ENCODE measurements around the gene RGS3. TPM values are rescaled to one million over a fixed set of nuclear protein-coding genes. Genes with fewer than 3 reads are reported as not detected.

RGS3 gene
- total RNA-seq, 1 donor from 2014 or later = 92.5 TPM

DNA sequence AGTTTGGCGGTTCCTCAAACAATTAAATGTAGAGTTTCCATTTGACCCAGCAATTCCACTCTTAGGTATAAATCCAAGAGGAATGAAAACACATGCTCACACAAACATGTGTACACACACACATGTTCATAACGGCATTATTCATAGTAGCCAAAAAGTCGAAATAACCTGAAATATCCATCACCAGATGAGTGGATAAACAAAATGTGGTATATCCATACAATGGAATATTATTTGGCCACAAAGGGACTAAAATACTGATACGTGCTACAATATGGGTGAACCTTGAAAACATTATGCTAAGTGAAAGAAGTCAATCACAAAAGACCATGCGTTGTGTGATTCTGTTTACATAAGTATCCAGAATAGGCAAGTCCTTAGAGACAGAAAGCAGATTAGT lies 8.7 kb downstream of the RGS3 start:
- H3K27me3 Mint-ChIP-seq (ENCODE audit: low read depth, unreplicated experiment) = peaks cover 23% of the 10 kb centered on the region
- H3K27me3 ChIP-seq (ENCODE audit: insufficient read depth, low read length) = peaks cover 3% of the 10 kb centered on the region
- H3K36me3 ChIP-seq (ENCODE audit: insufficient read depth, low read length) = no peaks in the 10 kb centered on the region
- H3K4me3 Mint-ChIP-seq (ENCODE audit: unreplicated experiment) = no peak overlapping the region
- H3K4me1 Mint-ChIP-seq (ENCODE audit: low read depth, unreplicated experiment) = peaks cover 3% of the 10 kb centered on the region
- H3K27ac Mint-ChIP-seq (ENCODE audit: unreplicated experiment) = no peak overlapping the region
- H3K79me2 ChIP-seq (ENCODE audit: insufficient read depth, low read length) = no peaks in the 10 kb centered on the region
- H3K9me3 ChIP-seq (ENCODE audit: insufficient read depth, low read depth, low read length) = no peaks in the 10 kb centered on the region
- no peak overlapping the region for H2AFZ ChIP-seq (ENCODE audit: low read depth, low read length)
- H3K4me2 ChIP-seq (ENCODE audit: low read length) = no peak overlapping the region
- no peak overlapping the region for H3K4me3 ChIP-seq (ENCODE audit: insufficient read depth, low read depth, low read length)
- H3K9me3 Mint-ChIP-seq (ENCODE audit: unreplicated experiment) = no peaks in the 10 kb centered on the region
- H3K4me1 ChIP-seq (ENCODE audit: insufficient read depth, low read length) = no peaks in the 10 kb centered on the region
- H3K27ac ChIP-seq (ENCODE audit: low read depth, low read length) = no peak overlapping the region
- no peak for TF ChIP-seq CTCF (IDR thresholded peaks at IDR 0.05; ENCODE audit: insufficient read depth, low read depth, low read length)
- no peak for TF ChIP-seq EZH2 (IDR thresholded peaks at IDR 0.05; ENCODE audit: insufficient read depth, low read length)
- no peak for DNase-seq (ENCODE audit: low read depth)
- no peak overlapping the region for H3K9ac ChIP-seq (ENCODE audit: low read length)
- no peaks in the 10 kb centered on the region for H3K36me3 Mint-ChIP-seq (ENCODE audit: low read depth, unreplicated experiment)
- no peaks in the 10 kb centered on the region for H4K20me1 ChIP-seq (ENCODE audit: insufficient read depth, low read length)
- no peak for FAIRE-seq

DNA sequence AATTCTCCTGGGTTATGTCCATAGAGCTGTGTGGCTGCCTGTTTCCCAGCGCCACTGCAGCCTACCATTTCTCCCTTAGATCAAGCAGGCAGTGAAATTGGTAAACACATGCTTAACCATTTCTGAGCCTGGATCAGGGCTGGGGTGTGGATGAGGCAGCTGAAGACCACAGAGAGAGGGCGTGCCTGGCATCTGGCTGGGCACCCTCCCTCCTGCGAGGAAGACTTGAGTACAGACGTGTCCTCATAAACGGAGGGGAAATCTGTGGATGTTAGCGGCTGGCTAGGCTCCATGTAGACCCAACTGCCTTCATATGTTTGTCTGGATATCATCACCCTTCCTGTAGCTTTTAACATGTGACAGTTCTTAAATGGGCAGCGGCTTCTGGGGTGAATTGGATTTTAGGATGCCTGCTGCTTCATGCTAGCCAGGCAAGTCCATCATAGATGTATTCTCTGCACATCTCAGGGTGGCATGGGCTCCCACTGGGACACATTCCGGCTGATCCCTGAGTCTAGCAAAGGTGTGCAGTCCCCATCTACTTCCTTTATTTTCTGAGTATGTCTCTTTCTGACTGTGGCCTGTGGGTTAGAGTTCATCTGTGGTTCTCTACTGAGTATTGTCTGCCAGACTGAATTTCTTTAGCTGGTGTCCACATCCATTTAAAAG lies 11.0 kb downstream of the RGS3 start:
- Histone ChIP-seq H3K27ac (ENCODE audit: low read depth, low read length) (no peak overlapping the region), H3K27me3 (ENCODE audit: insufficient read depth, low read length) (peaks cover 3% of the 10 kb centered on the region), H4K20me1 (ENCODE audit: insufficient read depth, low read length) (no peaks in the 10 kb centered on the region), H3K36me3 (ENCODE audit: insufficient read depth, low read length) (no peaks in the 10 kb centered on the region), H2AFZ (ENCODE audit: low read depth, low read length) (no peak overlapping the region), H3K4me1 (ENCODE audit: insufficient read depth, low read length) (no peaks in the 10 kb centered on the region), H3K4me3 (ENCODE audit: insufficient read depth, low read depth, low read length) (no peak overlapping the region), H3K9ac (ENCODE audit: low read length) (no peak overlapping the region), H3K4me2 (ENCODE audit: low read length) (no peak overlapping the region), H3K9me3 (ENCODE audit: insufficient read depth, low read depth, low read length) (no peaks in the 10 kb centered on the region), H3K79me2 (ENCODE audit: insufficient read depth, low read length) (no peaks in the 10 kb centered on the region)
- H3K27me3 Mint-ChIP-seq (ENCODE audit: low read depth, unreplicated experiment) = peaks cover 37% of the 10 kb centered on the region
- TF ChIP-seq CTCF (IDR thresholded peaks at IDR 0.05; ENCODE audit: insufficient read depth, low read depth, low read length) = no peak
- no peak for TF ChIP-seq EZH2 (IDR thresholded peaks at IDR 0.05; ENCODE audit: insufficient read depth, low read length)
- H3K4me1 Mint-ChIP-seq (ENCODE audit: low read depth, unreplicated experiment) = peaks cover 3% of the 10 kb centered on the region
- DNase-seq (ENCODE audit: low read depth) (no peak), FAIRE-seq (no peak)
- H3K9me3 Mint-ChIP-seq (ENCODE audit: unreplicated experiment) = no peaks in the 10 kb centered on the region
- H3K36me3 Mint-ChIP-seq (ENCODE audit: low read depth, unreplicated experiment) = no peaks in the 10 kb centered on the region
- no peak overlapping the region for H3K4me3 Mint-ChIP-seq (ENCODE audit: unreplicated experiment)
- no peak overlapping the region for H3K27ac Mint-ChIP-seq (ENCODE audit: unreplicated experiment)

- no peaks in the 10 kb centered on the region for H3K9me3 ChIP-seq (ENCODE audit: insufficient read depth, low read depth, low read length)
- no peak overlapping the region for H3K4me3 ChIP-seq (ENCODE audit: insufficient read depth, low read depth, low read length)
- no peak for TF ChIP-seq CTCF (IDR thresholded peaks at IDR 0.05; ENCODE audit: insufficient read depth, low read depth, low read length)
- no peak for TF ChIP-seq EZH2 (IDR thresholded peaks at IDR 0.05; ENCODE audit: insufficient read depth, low read length)
- no peak overlapping the region for H3K27ac ChIP-seq (ENCODE audit: low read depth, low read length)
- no peaks in the 10 kb centered on the region for H3K4me1 ChIP-seq (ENCODE audit: insufficient read depth, low read length)
- FAIRE-seq = no peak
- H3K27me3 ChIP-seq (ENCODE audit: insufficient read depth, low read length) = peaks cover 3% of the 10 kb centered on the region
- H4K20me1 ChIP-seq (ENCODE audit: insufficient read depth, low read length) = no peaks in the 10 kb centered on the region
- H3K36me3 Mint-ChIP-seq (ENCODE audit: low read depth, unreplicated experiment) = no peaks in the 10 kb centered on the region
- H3K9me3 Mint-ChIP-seq (ENCODE audit: unreplicated experiment) = peaks cover 4% of the 10 kb centered on the region
- H3K27me3 Mint-ChIP-seq (ENCODE audit: low read depth, unreplicated experiment) = peaks cover 39% of the 10 kb centered on the region
- H3K27ac Mint-ChIP-seq (ENCODE audit: unreplicated experiment) = no peak overlapping the region
- no peaks in the 10 kb centered on the region for H3K36me3 ChIP-seq (ENCODE audit: insufficient read depth, low read length)
- H3K4me3 Mint-ChIP-seq (ENCODE audit: unreplicated experiment) = no peak overlapping the region
- H3K9ac ChIP-seq (ENCODE audit: low read length) = no peak overlapping the region
- peaks cover 3% of the 10 kb centered on the region for H3K4me1 Mint-ChIP-seq (ENCODE audit: low read depth, unreplicated experiment)
- DNase-seq (ENCODE audit: low read depth) = no peak
- no peak overlapping the region for H2AFZ ChIP-seq (ENCODE audit: low read depth, low read length)
- no peak overlapping the region for H3K4me2 ChIP-seq (ENCODE audit: low read length)
- no peaks in the 10 kb centered on the region for H3K79me2 ChIP-seq (ENCODE audit: insufficient read depth, low read length)
Observed at GRCh38 chr9:113475031-113475430, 11.5 kb downstream of the RGS3 start.

Data from astrocyte (in vitro differentiated cells and primary cell).